SU-DHL-6 (cell line): ENCODE data around the gene B3GALT5.

Experiments used
- H2AFZ ChIP-seq: fragments of 200-600 bp; sonication (generic); 2 replicates; pipeline ENCODE4 v1.6.1; 2014; ENCODE audit warnings: low read depth, mild to moderate bottlenecking, moderate library complexity, mixed read lengths, antibody characterized with exemption, low read length; ENCODE audit not compliant: severe bottlenecking
- H3F3A ChIP-seq: fragments of 200-600 bp; shearing (Covaris generic); 2 replicates; pipeline ENCODE4 v1.6.0; 2016; ENCODE audit warnings: antibody characterized with exemption, mild to moderate bottlenecking; ENCODE audit not compliant: insufficient read depth
- H3K27ac ChIP-seq: fragments of 200-600 bp; sonication (generic); 2 replicates; pipeline ENCODE4 v1.5.1; 2016; ENCODE audit warnings: low read depth, mild to moderate bottlenecking, low read length, moderate library complexity, mixed read lengths
- H3K27me3 ChIP-seq: fragments of 200-600 bp; sonication (generic), shearing (Covaris generic); 2 replicates; pipeline ENCODE4 v1.6.0; 2014; ENCODE audit warnings: mild to moderate bottlenecking, low read length
- H3K36me3 ChIP-seq: fragments of 200-600 bp; sonication (generic); 2 replicates; pipeline ENCODE4 v1.6.1; 2014; ENCODE audit warnings: mild to moderate bottlenecking, low read length, mixed read lengths
- H3K4me2 ChIP-seq: fragments of 300-600, 200-600 bp; shearing (Covaris generic), sonication (generic); 2 replicates; pipeline ENCODE4 v1.6.0; 2014; ENCODE audit warnings: low read length, low read depth, mild to moderate bottlenecking; ENCODE audit not compliant: poor library complexity, severe bottlenecking
- H3K4me3 ChIP-seq: fragments of 200-600 bp; sonication (generic); 2 replicates; pipeline ENCODE4 v1.5.1; 2014; ENCODE audit warnings: antibody characterized with exemption, low read length, mild to moderate bottlenecking, mixed read lengths; ENCODE audit not compliant: insufficient read depth, poor library complexity, severe bottlenecking
- H3K79me2 ChIP-seq: fragments of 200-600 bp; sonication (generic); 2 replicates; pipeline ENCODE4 v1.6.1; 2014; ENCODE audit warnings: mild to moderate bottlenecking, low read length, moderate library complexity; ENCODE audit not compliant: insufficient read depth
- H3K9ac ChIP-seq: fragments of 200-600 bp; sonication (generic); 2 replicates; pipeline ENCODE4 v1.7.0; 2014; ENCODE audit warnings: mild to moderate bottlenecking, low read length
- H3K9me2 ChIP-seq: fragments of 200-600 bp; sonication (generic); replicated peaks from 2 replicates; pipeline ENCODE4 v1.6.1; 2014; ENCODE audit warnings: low read length; ENCODE audit not compliant: insufficient read depth
- H3K9me3 ChIP-seq: fragments of 200-600 bp; sonication (generic); 2 replicates; pipeline ENCODE4 v1.6.1; 2014; ENCODE audit warnings: low read length, mixed read lengths; ENCODE audit not compliant: insufficient read depth
- H4K20me1 ChIP-seq: fragments of 200-600 bp; sonication (generic); 2 replicates; pipeline ENCODE4 v1.6.1; 2014; ENCODE audit warnings: low read depth, mild to moderate bottlenecking, antibody characterized with exemption, low read length, moderate library complexity, mixed read lengths
- CTCF ChIP-seq: fragments of 200-600 bp; sonication (generic); IDR thresholded peaks from one replicate; pipeline ENCODE4 v1.5.1; 2017; ENCODE audit warnings: antibody characterized with exemption, mild to moderate bottlenecking, low read length, moderate library complexity; ENCODE audit not compliant: insufficient read depth, poor library complexity, severe bottlenecking
- EZH2phosphoT487 ChIP-seq: fragments of 200-600 bp; sonication (generic), shearing (Covaris generic); conservative IDR thresholded peaks from 2 replicates; pipeline ENCODE4 v1.6.1; 2018; ENCODE audit warnings: mild to moderate bottlenecking, antibody characterized with exemption, low read length, moderate library complexity, mixed read lengths

The B3GALT5 gene

GRCh38 chr21:39667353-39667891 lies 54.7 kb downstream of the B3GALT5 start:
- Histone ChIP-seq H2AFZ (no peak overlapping the region), H3K36me3 (no peaks in the 10 kb centered on the region), H4K20me1 (no peaks in the 10 kb centered on the region), H3K4me2 (no peak overlapping the region), H3K27me3 (no peaks in the 10 kb centered on the region), H3K9me2 (no peaks in the 10 kb centered on the region), H3K4me3 (no peak overlapping the region), H3K79me2 (no peaks in the 10 kb centered on the region), H3K9ac (no peak overlapping the region), H3K9me3 (no peaks in the 10 kb centered on the region), H3K27ac (no peak overlapping the region), H3F3A (no peaks in the 10 kb centered on the region)
- TF ChIP-seq CTCF, result no peak

- no peaks in the 10 kb centered on the region for H3K9me2 ChIP-seq
- no peak overlapping the region for H3K9ac ChIP-seq
- TF ChIP-seq CTCF, result no peak
- TF ChIP-seq EZH2phosphoT487, result no peak
- H3K79me2 ChIP-seq, result no peaks in the 10 kb centered on the region
- no peak overlapping the region for H3K27ac ChIP-seq
- H3K4me3 ChIP-seq, result no peak overlapping the region
- no peak overlapping the region for H3K4me2 ChIP-seq
- H4K20me1 ChIP-seq, result no peaks in the 10 kb centered on the region
- no peaks in the 10 kb centered on the region for H3F3A ChIP-seq
- no peaks in the 10 kb centered on the region for H3K9me3 ChIP-seq
- H3K36me3 ChIP-seq, result no peaks in the 10 kb centered on the region
- no peak overlapping the region for H2AFZ ChIP-seq
- no peaks in the 10 kb centered on the region for H3K27me3 ChIP-seq
These were observed 55.6 kb downstream of the B3GALT5 start for GRCh38 chr21:39668369-39668768.

- H4K20me1 ChIP-seq, result no peaks in the 10 kb centered on the region
- no peaks in the 10 kb centered on the region for H3K9me2 ChIP-seq
- H3K9ac ChIP-seq, result no peak overlapping the region
- H3K9me3 ChIP-seq, result no peaks in the 10 kb centered on the region
- H3K4me3 ChIP-seq, result no peak overlapping the region
- no peaks in the 10 kb centered on the region for H3K27me3 ChIP-seq
- no peak overlapping the region for H3K4me2 ChIP-seq
- no peak overlapping the region for H2AFZ ChIP-seq
- no peak overlapping the region for H3K27ac ChIP-seq
- H3K36me3 ChIP-seq, result no peaks in the 10 kb centered on the region
- no peak for TF ChIP-seq CTCF
- TF ChIP-seq EZH2phosphoT487, result no peak
- H3K79me2 ChIP-seq, result no peaks in the 10 kb centered on the region
- H3F3A ChIP-seq, result no peaks in the 10 kb centered on the region
These were observed 56.7 kb downstream of the B3GALT5 start for GRCh38 chr21:39669485-39669884.
